ENCODE measurements around the gene SMC4.

GRCh38 chr3:160440687-160441086, 41.2 kb downstream of the SMC4 start:
- no peak for TF ChIP-seq CEBPB (IDR thresholded peaks at IDR 0.05)
- no peak for TF ChIP-seq KDM1A (IDR thresholded peaks at IDR 0.05; ENCODE audit: low read depth)
- no peak for TF ChIP-seq CTCF (IDR thresholded peaks at IDR 0.05)
- no peak for TF ChIP-seq CHD4 (IDR thresholded peaks at IDR 0.05; ENCODE audit: borderline replicate concordance)
